Type B pancreatic cell (in vitro differentiated cells): ENCODE data around the gene NTM. TPM values are rescaled to one million over a fixed set of nuclear protein-coding genes. Genes with fewer than 3 reads are reported as not detected.

ENCODE experiments used
- DNase-seq: peaks from one replicate; pipeline ENCODE4 v3.0.0; 2021; ENCODE audit warnings: mixed read lengths; ENCODE audit not compliant: unreplicated experiment; ENCODE audit errors: extremely low spot score
- H3K27ac Mint-ChIP-seq: 2 replicates; pipeline ENCODE4 v1.8.0; 2021; ENCODE audit warnings: mild to moderate bottlenecking, mixed read lengths
- H3K27me3 Mint-ChIP-seq: 2 replicates; pipeline ENCODE4 v1.8.0; 2021; ENCODE audit warnings: mixed read lengths
- H3K36me3 Mint-ChIP-seq: 2 replicates; pipeline ENCODE4 v1.8.0; 2021; ENCODE audit warnings: mixed read lengths
- H3K4me1 Mint-ChIP-seq: one replicate; pipeline ENCODE4 v1.8.0; 2021; ENCODE audit warnings: mixed read lengths; ENCODE audit not compliant: unreplicated experiment
- H3K4me3 Mint-ChIP-seq: 2 replicates; pipeline ENCODE4 v1.8.0; 2021; ENCODE audit warnings: mild to moderate bottlenecking, mixed read lengths
- H3K9me3 Mint-ChIP-seq: 2 replicates; pipeline ENCODE4 v1.8.0; 2021; ENCODE audit warnings: mixed read lengths
- total RNA-seq: library from RNA; stranded (reverse); gene quantifications from 2 replicates; pipeline ENCODE4 v1.2.1, GENCODE V29; 2021; ENCODE audit warnings: low replicate concordance
- TF ChIP-seq, protein P1 (sequence below): fragments of 200-600 bp; sonication (generic); conservative IDR thresholded peaks from 2 replicates; pipeline ENCODE4 v1.5.0; 2021; ENCODE audit warnings: antibody characterized with exemption, mild to moderate bottlenecking

NTM gene
- total RNA-seq, 1 donor from 2014 or later, result 19.2 TPM

DNA sequence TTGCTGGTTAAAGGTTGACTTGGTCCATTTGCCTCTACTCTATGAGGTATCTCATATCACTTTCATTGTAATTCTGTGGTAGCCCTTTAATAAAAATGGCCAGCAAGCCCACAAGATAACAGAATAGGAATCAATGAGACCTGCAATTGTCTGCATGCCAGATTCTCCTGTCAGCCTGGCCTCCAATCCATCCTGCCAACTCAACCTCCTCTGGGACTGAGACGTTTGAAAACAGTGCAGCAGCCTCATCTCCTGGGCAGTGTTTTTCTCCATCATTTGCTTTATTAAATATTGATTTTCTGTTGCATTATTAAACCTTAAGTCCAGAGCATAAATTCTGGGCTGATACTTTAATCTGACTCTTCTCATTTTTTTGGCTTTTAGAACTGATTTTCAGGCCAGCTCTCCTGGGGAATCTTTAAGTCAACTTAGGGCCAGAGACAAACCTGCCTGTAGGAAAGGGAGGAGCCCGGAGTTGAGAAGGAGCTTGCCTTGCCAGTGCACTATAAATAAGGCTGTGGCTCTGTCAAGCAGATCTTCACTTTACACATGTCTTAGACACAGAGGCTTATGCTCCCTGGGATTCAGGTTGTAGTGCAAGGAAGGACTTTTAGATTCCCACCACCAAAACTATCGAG, 798.0 kb downstream of the NTM start:
- TF ChIP-seq, protein P1, sequence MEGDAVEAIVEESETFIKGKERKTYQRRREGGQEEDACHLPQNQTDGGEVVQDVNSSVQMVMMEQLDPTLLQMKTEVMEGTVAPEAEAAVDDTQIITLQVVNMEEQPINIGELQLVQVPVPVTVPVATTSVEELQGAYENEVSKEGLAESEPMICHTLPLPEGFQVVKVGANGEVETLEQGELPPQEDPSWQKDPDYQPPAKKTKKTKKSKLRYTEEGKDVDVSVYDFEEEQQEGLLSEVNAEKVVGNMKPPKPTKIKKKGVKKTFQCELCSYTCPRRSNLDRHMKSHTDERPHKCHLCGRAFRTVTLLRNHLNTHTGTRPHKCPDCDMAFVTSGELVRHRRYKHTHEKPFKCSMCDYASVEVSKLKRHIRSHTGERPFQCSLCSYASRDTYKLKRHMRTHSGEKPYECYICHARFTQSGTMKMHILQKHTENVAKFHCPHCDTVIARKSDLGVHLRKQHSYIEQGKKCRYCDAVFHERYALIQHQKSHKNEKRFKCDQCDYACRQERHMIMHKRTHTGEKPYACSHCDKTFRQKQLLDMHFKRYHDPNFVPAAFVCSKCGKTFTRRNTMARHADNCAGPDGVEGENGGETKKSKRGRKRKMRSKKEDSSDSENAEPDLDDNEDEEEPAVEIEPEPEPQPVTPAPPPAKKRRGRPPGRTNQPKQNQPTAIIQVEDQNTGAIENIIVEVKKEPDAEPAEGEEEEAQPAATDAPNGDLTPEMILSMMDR, result no peak
- Mint-ChIP-seq H3K4me3 (no peak overlapping the region), H3K4me1 (no peaks in the 10 kb centered on the region), H3K27ac (no peak overlapping the region), H3K9me3 (peaks cover 5% of the 10 kb centered on the region), H3K36me3 (no peaks in the 10 kb centered on the region), H3K27me3 (peaks cover 9% of the 10 kb centered on the region)
- no peak for DNase-seq

- peaks cover 18% of the 10 kb centered on the region for H3K27me3 Mint-ChIP-seq
- no peaks in the 10 kb centered on the region for H3K4me1 Mint-ChIP-seq
- no peak for DNase-seq
- no peak overlapping the region for H3K27ac Mint-ChIP-seq
- H3K36me3 Mint-ChIP-seq, result no peaks in the 10 kb centered on the region
- TF ChIP-seq, protein P1, result no peak
- H3K9me3 Mint-ChIP-seq, result peaks cover 5% of the 10 kb centered on the region
- H3K4me3 Mint-ChIP-seq, result no peak overlapping the region
These were observed 800.6 kb downstream of the NTM start for GRCh38 chr11:132171031-132171430.

GRCh38 chr11:132174362-132175255, 804.2 kb downstream of the NTM start:
- no peak for DNase-seq
- H3K9me3 Mint-ChIP-seq, result no peaks in the 10 kb centered on the region
- no peak overlapping the region for H3K27ac Mint-ChIP-seq
- TF ChIP-seq, protein P1, result no peak
- H3K36me3 Mint-ChIP-seq, result no peaks in the 10 kb centered on the region
- no peak overlapping the region for H3K4me3 Mint-ChIP-seq
- H3K4me1 Mint-ChIP-seq, result no peaks in the 10 kb centered on the region
- peaks cover 12% of the 10 kb centered on the region for H3K27me3 Mint-ChIP-seq

- Mint-ChIP-seq H3K9me3 (no peaks in the 10 kb centered on the region), H3K4me3 (no peak overlapping the region), H3K4me1 (no peaks in the 10 kb centered on the region), H3K36me3 (no peaks in the 10 kb centered on the region), H3K27ac (no peak overlapping the region), H3K27me3 (peaks cover 9% of the 10 kb centered on the region)
- no peak for DNase-seq
- TF ChIP-seq, protein P1, result no peak
These were observed 806.7 kb downstream of the NTM start for GRCh38 chr11:132177106-132177505.

DNA sequence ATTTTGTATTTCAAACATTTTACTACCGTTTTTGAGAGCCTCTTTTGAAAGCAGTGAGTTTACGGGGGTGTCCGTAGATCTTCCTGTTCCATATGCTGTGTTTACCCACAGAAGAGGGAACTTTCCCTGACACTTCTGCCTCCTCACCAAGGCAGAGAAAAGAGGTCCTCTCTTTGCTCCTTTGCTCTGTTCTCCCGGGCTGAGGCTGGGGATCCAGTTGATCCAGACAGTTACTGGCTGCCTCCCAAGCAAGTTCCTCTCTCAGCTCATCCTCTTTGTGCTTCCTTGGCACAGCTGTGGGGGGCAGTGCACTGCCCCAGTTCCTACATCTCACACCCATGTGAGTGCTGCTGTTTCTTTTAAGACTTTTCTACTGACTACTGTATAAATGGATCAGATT, 813.7 kb downstream of the NTM start:
- H3K36me3 Mint-ChIP-seq, result no peaks in the 10 kb centered on the region
- H3K27ac Mint-ChIP-seq, result no peak overlapping the region
- no peak for DNase-seq
- TF ChIP-seq, protein P1, result no peak
- H3K27me3 Mint-ChIP-seq, result peaks cover 6% of the 10 kb centered on the region
- no peak overlapping the region for H3K4me3 Mint-ChIP-seq
- no peaks in the 10 kb centered on the region for H3K9me3 Mint-ChIP-seq
- no peaks in the 10 kb centered on the region for H3K4me1 Mint-ChIP-seq
